HepG2 (cell line): ENCODE measurements around the gene COPB2. TPM values are rescaled to one million over a fixed set of nuclear protein-coding genes. Genes with fewer than 3 reads are reported as not detected.

Experiments
- ATAC-seq: fragments of 200-7000 bp; cut with Tn5 transposase; 3 replicates; pipeline ENCODE4 v1.9.1; 2020; ENCODE audit warnings: mild to moderate bottlenecking, moderate library complexity
- BruUV-seq: library from RNA; stranded (reverse); fragments of 400-500 nt; replicated peaks from 2 replicates; lab custom pipeline; 2021; lab: Mats Ljungman, UMichigan
- CTCF ChIA-PET: fragments of 300-600 bp; formaldehyde crosslinking; extraction: SDS; loops from one replicate; lab custom pipeline; 2021; ENCODE audit warnings: low total read pairs, inconsistent platforms, low intra/inter-chr PET ratio; lab: Yijun Ruan, JAX
- POLR2A ChIA-PET: fragments of 350-600 bp; sonication (Branson Sonifier 250); formaldehyde crosslinking; loops from one replicate; lab custom pipeline; 2020; ENCODE audit warnings: antibody characterized with exemption, inconsistent platforms; lab: Yijun Ruan, JAX
- DNase-seq: peaks from one replicate; pipeline ENCODE4 v3.0.0-alpha.2; 2015; ENCODE audit warnings: low spot score
- FAIRE-seq: peaks from 3 replicates; lab custom pipeline; 2011; peaks lifted over from hg19 to GRCh38; lab: Jason Lieb, UNC
- H2AFZ ChIP-seq: one replicate; pipeline ENCODE4 v1.6.1; 2011; ENCODE audit warnings: low read length, inconsistent platforms
- H3K27ac ChIP-seq: fragments of 300-600 bp; 3 replicates; pipeline ENCODE4 v1.8.0; 2011; ENCODE audit warnings: mixed run types, mild to moderate bottlenecking, mixed read lengths, low read length, inconsistent platforms; ENCODE audit not compliant: insufficient read depth; ENCODE audit errors: extremely low read length
- H3K27me3 ChIP-seq, 2 experiments: fragments of 200-600 bp in 1 of 2; 2 replicates in 1 of 2; 3 replicates in 1 of 2; pipeline versions ENCODE4 v1.6.0 to v1.8.0; 2011; ENCODE audit warnings: low read length in 2 of 2, mild to moderate bottlenecking in 2 of 2, moderate library complexity in 2 of 2, inconsistent platforms in 1 of 2; ENCODE audit not compliant: insufficient read depth in 2 of 2, control insufficient read depth in 1 of 2
- H3K36me3 ChIP-seq, 2 experiments: fragments of 200-600 bp in 1 of 2; replicated peaks in 1 of 2; 2 replicates in 1 of 2; 3 replicates in 1 of 2; pipeline versions ENCODE4 v1.5.1 to v1.8.0; 2011; ENCODE audit warnings: low read length in 2 of 2, inconsistent platforms in 1 of 2; ENCODE audit not compliant: insufficient read depth in 2 of 2, control insufficient read depth in 1 of 2
- H3K4me1 ChIP-seq: 2 replicates; pipeline ENCODE4 v1.5.1; 2012; ENCODE audit warnings: low read length, inconsistent platforms; ENCODE audit not compliant: insufficient read depth
- H3K4me2 ChIP-seq: 2 replicates; pipeline ENCODE4 v1.6.0; 2011; ENCODE audit warnings: low read depth, low read length, inconsistent platforms
- H3K4me3 ChIP-seq, 3 experiments: fragments of 200-600 bp in 1 of 3; sonication (generic), shearing (Covaris generic) in 1 of 3; replicated peaks in 1 of 3; 2 replicates each; pipeline ENCODE4 v1.5.1; 2011 to 2016; ENCODE audit warnings: low read length in 3 of 3, inconsistent platforms in 2 of 3, low read depth in 2 of 3, mild to moderate bottlenecking in 2 of 3, control low read depth in 1 of 3, mixed read lengths in 1 of 3; ENCODE audit not compliant: insufficient read depth in 1 of 3
- H3K79me2 ChIP-seq: one replicate; pipeline ENCODE4 v1.6.1; 2011; ENCODE audit warnings: low read length, inconsistent platforms; ENCODE audit not compliant: insufficient read depth
- H3K9ac ChIP-seq: 2 replicates; pipeline ENCODE4 v1.6.0; 2011; ENCODE audit warnings: mild to moderate bottlenecking, low read depth, low read length, inconsistent platforms; ENCODE audit not compliant: insufficient read depth
- H3K9me3 ChIP-seq: 2 replicates; pipeline ENCODE4 v1.5.1; 2012; ENCODE audit warnings: mild to moderate bottlenecking, low read length
- H4K20me1 ChIP-seq: 2 replicates; pipeline ENCODE4 v1.6.0; 2011; ENCODE audit warnings: inconsistent platforms, mild to moderate bottlenecking, low read length, moderate library complexity; ENCODE audit not compliant: insufficient read depth
- ELF3 ChIP-seq: IDR thresholded peaks from 2 replicates; pipeline ENCODE4 v1.6.1; 2016; ENCODE audit warnings: missing genetic modification reagents, missing compliant biosample characterization
- EP300 ChIP-seq, 3 experiments: sonication (generic) in 1 of 3; formaldehyde crosslinking in 1 of 3; IDR thresholded peaks; 2 replicates each; pipeline versions ENCODE4 v1.5.1 to v1.6.1; 2011 to 2020; ENCODE audit warnings: low read depth in 2 of 3, low read length in 2 of 3, borderline replicate concordance in 1 of 3, improper control_type of control experiment in 1 of 3, mild to moderate bottlenecking in 1 of 3, missing genetic modification reagents in 1 of 3, moderate library complexity in 1 of 3
- IRF2 ChIP-seq: IDR thresholded peaks from 2 replicates; pipeline ENCODE4 v1.6.1; 2018; ENCODE audit warnings: missing genetic modification reagents, missing compliant biosample characterization
- KDM5A ChIP-seq: fragments of 200-600 bp; sonication (generic); IDR thresholded peaks from 2 replicates; pipeline ENCODE4 v1.7.0; 2018; ENCODE audit warnings: antibody characterized with exemption, mild to moderate bottlenecking, low read length, borderline replicate concordance
- TCF12 ChIP-seq, 2 experiments: fragments of 450-650 bp in 1 of 2; sonication (generic) in 1 of 2; formaldehyde crosslinking in 1 of 2; IDR thresholded peaks; 2 replicates each; pipeline versions ENCODE4 v1.6.1 to v1.8.0; 2017 to 2022; ENCODE audit warnings: antibody characterized with exemption in 1 of 2, mild to moderate bottlenecking in 1 of 2, missing genetic modification reagents in 1 of 2, moderate library complexity in 1 of 2
- THYN1 ChIP-seq: sonication (generic); formaldehyde crosslinking; IDR thresholded peaks from 2 replicates; pipeline ENCODE4 v1.8.1; 2023; ENCODE audit warnings: low read depth, mild to moderate bottlenecking, moderate library complexity, missing genetic modification reagents, borderline replicate concordance
- ZFP36 ChIP-seq: fragments of 150-350 bp; IDR thresholded peaks from 2 replicates; pipeline ENCODE4 v1.6.1; 2018; ENCODE audit warnings: borderline replicate concordance, low read length, low read depth; ENCODE audit not compliant: partially characterized antibody
- ZNF329 ChIP-seq: sonication (generic); formaldehyde crosslinking; IDR thresholded peaks from 2 replicates; pipeline ENCODE4 v1.9.0; 2021; ENCODE audit warnings: low read depth, mild to moderate bottlenecking, missing genetic modification reagents
- ZNF431 ChIP-seq: sonication (generic); formaldehyde crosslinking; IDR thresholded peaks from 2 replicates; pipeline ENCODE4 v1.9.0; 2022; ENCODE audit warnings: missing genetic modification reagents, low read depth, mild to moderate bottlenecking, borderline replicate concordance
- ZNF792 ChIP-seq: IDR thresholded peaks from 2 replicates; pipeline ENCODE4 v1.6.1; 2016
- ZSCAN9 ChIP-seq: IDR thresholded peaks from 2 replicates; pipeline ENCODE4 v1.6.1; 2016; ENCODE audit warnings: borderline replicate concordance
- WGBS: methylation state at CpG from one replicate; pipeline ENCODE4 v1.1.6; 2017; ENCODE audit warnings: low lambda C conversion rate; 5-methylcytosine and 5-hydroxymethylcytosine counted together
- in situ Hi-C: cut with HindIII; loops from 2 replicates; pipeline ENCODE4 v1.10.0; 2017; ENCODE audit warnings: low pct_unique_long_range_greater_than_20kb; ENCODE audit not compliant: extremely low pct_ligation_motif_present
- intact Hi-C: fragments of 100-400 bp; cut with micrococcal nuclease; formaldehyde crosslinking; loops from one replicate; pipeline ENCODE4 v1.10.0; 2022; ENCODE audit not compliant: unreplicated experiment
- polyA plus RNA-seq, 8 experiments: library from polyadenylated mRNA; depleted of rRNA in 3 of 8; stranded (reverse) in 7 of 8; unstranded in 1 of 8; fragments of >200 nt; fragmentation: Illumina TruSeq in 4 of 8; extraction: Trizol in 4 of 8; gene quantifications; 2 replicates each; pipeline versions ENCODE4 v1.2.1 to v1.2.3, GENCODE V29; 2011 to 2016; ENCODE audit warnings: low read depth in 4 of 8, missing spikeins in 1 of 8, mixed read lengths in 1 of 8; ENCODE audit not compliant: insufficient read depth in 1 of 8
- total RNA-seq, 5 experiments: library from RNA; depleted of rRNA; stranded (reverse); fragments of >200 nt; fragmentation: Illumina TruSeq; extraction: Trizol; gene quantifications; 2 replicates each; pipeline ENCODE4 v1.2.3, GENCODE V29; 2016; ENCODE audit warnings: low read depth in 1 of 5
- TF ChIP-seq, protein P1 (sequence below): sonication (generic); formaldehyde crosslinking; IDR thresholded peaks from 2 replicates; pipeline ENCODE4 v1.8.0; 2022; ENCODE audit warnings: missing genetic modification reagents, mild to moderate bottlenecking, moderate library complexity, borderline replicate concordance
- TF ChIP-seq, protein P2 (sequence below): sonication (generic); formaldehyde crosslinking; IDR thresholded peaks from 2 replicates; pipeline ENCODE4 v1.8.1; 2023; ENCODE audit warnings: mild to moderate bottlenecking, missing genetic modification reagents
- TF ChIP-seq, protein P3 (sequence below): sonication (generic); formaldehyde crosslinking; IDR thresholded peaks from 2 replicates; pipeline ENCODE4 v1.5.0; 2020; ENCODE audit warnings: missing genetic modification reagents
- TF ChIP-seq, protein P4 (sequence below): sonication (generic); formaldehyde crosslinking; IDR thresholded peaks from 2 replicates; pipeline ENCODE4 v1.8.0; 2022; ENCODE audit warnings: low read depth, missing genetic modification reagents

COPB2 gene
- total and polyA plus RNA-seq, 2 of the 13 experiments (the other 11 are each of a cell fraction or from before 2014, with no cell fraction given), result 83.3 to 217 TPM

DNA sequence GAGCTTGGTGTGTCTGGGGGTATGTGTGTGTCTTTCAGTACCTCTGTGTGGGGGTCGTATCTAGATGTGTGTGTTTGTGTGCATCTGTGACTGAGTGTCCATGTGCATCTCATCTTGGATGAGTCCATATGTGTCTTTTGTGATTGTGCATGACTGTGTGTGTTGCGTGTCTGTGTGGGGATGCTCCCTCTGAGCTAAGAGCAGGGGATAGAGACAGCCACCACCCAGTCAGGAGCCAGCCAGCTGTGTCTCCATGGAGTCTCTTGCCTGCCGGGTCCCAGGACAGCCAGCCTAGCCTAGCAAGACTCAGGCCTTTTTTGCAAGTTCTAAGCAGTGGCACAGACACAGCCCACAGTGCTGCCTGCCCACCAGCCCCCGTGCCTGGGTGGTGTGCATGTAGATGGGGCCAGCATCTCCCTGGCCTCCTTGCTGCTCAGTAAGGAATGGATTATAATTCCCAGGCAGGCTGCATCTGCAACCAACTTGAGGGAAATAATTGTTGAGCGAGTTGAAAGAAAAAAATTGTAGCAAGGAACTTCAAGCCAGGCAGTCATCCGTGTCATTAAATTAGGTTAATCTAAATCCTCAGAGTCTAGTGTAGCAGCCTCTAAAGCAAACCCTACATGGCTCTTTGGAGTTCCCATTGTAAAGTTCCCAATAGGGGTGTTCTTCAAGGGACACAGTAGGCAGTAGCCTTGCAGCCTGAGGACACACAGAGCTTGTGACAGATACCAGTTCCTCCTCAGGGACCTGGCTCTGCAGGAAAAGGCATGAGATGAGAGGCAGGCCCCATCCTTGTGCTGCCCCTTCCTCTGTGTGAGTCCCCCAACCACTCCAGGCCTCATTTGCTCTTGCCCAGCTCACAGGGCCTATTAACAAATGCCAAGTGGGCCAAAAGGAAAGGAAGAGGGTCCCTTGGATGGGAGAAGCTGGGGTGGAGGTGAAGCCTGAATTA, 81.6 kb downstream of the COPB2 start:
- ChIA-PET CTCF (no interaction called here), POLR2A (no interaction called here)
- Histone ChIP-seq H3K9me3 (no peaks in the 10 kb centered on the region), H3K27me3 (no peaks in the 10 kb centered on the region), H3K27ac (no peak overlapping the region), H2AFZ (no peak overlapping the region), H3K4me2 (no peak overlapping the region), H3K4me1 (no peaks in the 10 kb centered on the region), H3K9ac (no peak overlapping the region), H3K4me3 (no peak overlapping the region), H3K36me3 (no peaks in the 10 kb centered on the region), H4K20me1 (no peaks in the 10 kb centered on the region), H3K79me2 (no peaks in the 10 kb centered on the region)
- no TSS peak for BruUV-seq
- ATAC-seq, result no peak
- no peak for DNase-seq
- in situ Hi-C loops (no loop called here), intact Hi-C loops (no loop called here)
- FAIRE-seq, result no peak
- WGBS, result 36% methylated on average over 4 of the region's 6 CpGs
- TF ChIP-seq ZFP36 (no peak), THYN1 (no peak), IRF2 (no peak), EP300 (IDR thresholded peaks at IDR 0.05; ENCODE audit: low read depth in 2 of 2, low read length in 2 of 2) (no peak), EP300 (CRISPR knock-in tag; IDR thresholded peaks at IDR 0.05; ENCODE audit: borderline replicate concordance) (no peak), ZNF329 (CRISPR knock-in tag) (no peak), ZSCAN9 (CRISPR knock-in tag) (no peak), ZNF792 (CRISPR knock-in tag) (no peak), TCF12 (IDR thresholded peaks at IDR 0.05) (no peak), TCF12 (CRISPR knock-in tag; IDR thresholded peaks at IDR 0.05) (no peak), ZNF431 (no peak), KDM5A (no peak), ELF3 (CRISPR knock-in tag) (no peak)
- TF ChIP-seq, protein P1, sequence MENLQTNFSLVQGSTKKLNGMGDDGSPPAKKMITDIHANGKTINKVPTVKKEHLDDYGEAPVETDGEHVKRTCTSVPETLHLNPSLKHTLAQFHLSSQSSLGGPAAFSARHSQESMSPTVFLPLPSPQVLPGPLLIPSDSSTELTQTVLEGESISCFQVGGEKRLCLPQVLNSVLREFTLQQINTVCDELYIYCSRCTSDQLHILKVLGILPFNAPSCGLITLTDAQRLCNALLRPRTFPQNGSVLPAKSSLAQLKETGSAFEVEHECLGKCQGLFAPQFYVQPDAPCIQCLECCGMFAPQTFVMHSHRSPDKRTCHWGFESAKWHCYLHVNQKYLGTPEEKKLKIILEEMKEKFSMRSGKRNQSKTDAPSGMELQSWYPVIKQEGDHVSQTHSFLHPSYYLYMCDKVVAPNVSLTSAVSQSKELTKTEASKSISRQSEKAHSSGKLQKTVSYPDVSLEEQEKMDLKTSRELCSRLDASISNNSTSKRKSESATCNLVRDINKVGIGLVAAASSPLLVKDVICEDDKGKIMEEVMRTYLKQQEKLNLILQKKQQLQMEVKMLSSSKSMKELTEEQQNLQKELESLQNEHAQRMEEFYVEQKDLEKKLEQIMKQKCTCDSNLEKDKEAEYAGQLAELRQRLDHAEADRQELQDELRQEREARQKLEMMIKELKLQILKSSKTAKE, result no peak
- TF ChIP-seq, protein P2, sequence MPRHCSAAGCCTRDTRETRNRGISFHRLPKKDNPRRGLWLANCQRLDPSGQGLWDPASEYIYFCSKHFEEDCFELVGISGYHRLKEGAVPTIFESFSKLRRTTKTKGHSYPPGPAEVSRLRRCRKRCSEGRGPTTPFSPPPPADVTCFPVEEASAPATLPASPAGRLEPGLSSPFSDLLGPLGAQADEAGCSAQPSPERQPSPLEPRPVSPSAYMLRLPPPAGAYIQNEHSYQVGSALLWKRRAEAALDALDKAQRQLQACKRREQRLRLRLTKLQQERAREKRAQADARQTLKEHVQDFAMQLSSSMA (CRISPR knock-in tag), result no peak
- TF ChIP-seq, protein P3, sequence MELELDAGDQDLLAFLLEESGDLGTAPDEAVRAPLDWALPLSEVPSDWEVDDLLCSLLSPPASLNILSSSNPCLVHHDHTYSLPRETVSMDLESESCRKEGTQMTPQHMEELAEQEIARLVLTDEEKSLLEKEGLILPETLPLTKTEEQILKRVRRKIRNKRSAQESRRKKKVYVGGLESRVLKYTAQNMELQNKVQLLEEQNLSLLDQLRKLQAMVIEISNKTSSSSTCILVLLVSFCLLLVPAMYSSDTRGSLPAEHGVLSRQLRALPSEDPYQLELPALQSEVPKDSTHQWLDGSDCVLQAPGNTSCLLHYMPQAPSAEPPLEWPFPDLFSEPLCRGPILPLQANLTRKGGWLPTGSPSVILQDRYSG (CRISPR knock-in tag), result no peak
- TF ChIP-seq, protein P4, sequence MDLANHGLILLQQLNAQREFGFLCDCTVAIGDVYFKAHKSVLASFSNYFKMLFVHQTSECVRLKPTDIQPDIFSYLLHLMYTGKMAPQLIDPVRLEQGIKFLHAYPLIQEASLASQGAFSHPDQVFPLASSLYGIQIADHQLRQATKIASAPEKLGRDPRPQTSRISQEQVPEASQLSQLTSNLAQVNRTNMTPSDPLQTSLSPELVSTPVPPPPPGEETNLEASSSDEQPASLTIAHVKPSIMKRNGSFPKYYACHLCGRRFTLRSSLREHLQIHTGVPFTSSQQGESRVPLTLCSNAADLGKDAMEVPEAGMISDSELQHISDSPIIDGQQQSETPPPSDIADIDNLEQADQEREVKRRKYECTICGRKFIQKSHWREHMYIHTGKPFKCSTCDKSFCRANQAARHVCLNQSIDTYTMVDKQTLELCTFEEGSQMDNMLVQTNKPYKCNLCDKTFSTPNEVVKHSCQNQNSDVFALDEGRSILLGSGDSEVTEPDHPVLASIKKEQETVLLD (CRISPR knock-in tag), result no peak
